Measurements from ENCODE around the gene EIF2B2. TPM values are rescaled to one million over a fixed set of nuclear protein-coding genes. Genes with fewer than 3 reads are reported as not detected.
A peak's percentile ranks its signal among the peaks of the same experiment; 100 is the strongest.

Gene EIF2B2
- total RNA-seq, 2 experiments from 2014 or later, result 61.9 to 62.6 TPM

- no peaks in the 10 kb centered on the region for H3K27me3 Mint-ChIP-seq
- H3K4me3 Mint-ChIP-seq, result no peak overlapping the region
- H3K4me1 Mint-ChIP-seq (ENCODE audit: low read depth), result peaks cover 45% of the 10 kb centered on the region
- intact Hi-C loops (cut with micrococcal nuclease), result loop anchor here (10.0 kb wide), 1 partner anchor 124 kb away; the partner anchor contains the start of gene DLST
- POLR2A ChIA-PET, result no interaction called here
- no peak for DNase-seq
- H3K36me3 Mint-ChIP-seq, result peaks cover 60% of the 10 kb centered on the region
- peak overlapping the region; percentile 18 for H3K27ac Mint-ChIP-seq
- CTCF ChIA-PET, result no interaction called here
- no peaks in the 10 kb centered on the region for H3K9me3 Mint-ChIP-seq
Measured at GRCh38 chr14:75009176-75009575, 6.5 kb downstream of the EIF2B2 start.

DNA sequence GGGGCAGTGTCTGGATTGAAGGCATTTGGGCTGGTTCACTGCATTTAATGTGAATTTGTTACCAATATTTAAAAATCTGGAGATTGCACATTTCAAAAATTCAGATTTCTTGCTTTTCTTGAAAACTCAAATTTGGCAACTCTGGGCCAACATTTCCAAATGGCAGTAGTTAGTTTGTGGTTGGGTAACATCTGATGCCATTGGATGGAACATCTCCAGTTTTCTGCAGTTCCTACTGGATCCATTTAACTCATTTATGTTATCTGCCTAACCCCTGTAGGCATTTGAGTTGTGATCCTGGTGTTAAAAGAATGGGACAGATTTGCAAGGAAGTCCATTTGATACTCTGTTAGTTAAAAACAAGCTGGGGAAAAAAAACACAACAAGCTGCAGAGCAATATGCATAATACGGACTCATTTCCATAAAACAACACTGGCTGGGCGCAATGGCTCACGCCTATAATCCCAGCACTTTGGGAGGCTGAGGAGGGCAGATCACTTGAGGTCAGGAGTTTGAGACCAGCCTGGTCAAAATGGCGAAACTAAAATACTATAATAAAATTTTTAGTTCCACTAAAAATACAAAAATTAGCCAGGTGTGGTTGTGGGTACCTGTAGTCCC lies 7.9 kb downstream of the EIF2B2 start:
- POLR2A ChIA-PET, result no interaction called here
- Mint-ChIP-seq H3K4me1 (ENCODE audit: low read depth) (peaks cover 33% of the 10 kb centered on the region), H3K27me3 (no peaks in the 10 kb centered on the region), H3K4me3 (no peak overlapping the region), H3K27ac (peak overlapping the region; percentile 34), H3K36me3 (peaks cover 53% of the 10 kb centered on the region), H3K9me3 (no peaks in the 10 kb centered on the region)
- CTCF ChIA-PET, result no interaction called here
- DNase-seq, result no peak
- intact Hi-C loops (cut with micrococcal nuclease), result loop anchor here (1.0 kb wide), 1 partner anchor 8 kb away; the partner anchor contains the start of gene EIF2B2

- peaks cover 31% of the 10 kb centered on the region for H3K4me1 Mint-ChIP-seq (ENCODE audit: low read depth)
- intact Hi-C loops (cut with micrococcal nuclease), result loop anchor here (1.0 kb wide), 1 partner anchor 9 kb away; the partner anchor contains the start of gene EIF2B2
- ChIA-PET CTCF (interaction anchor here (0.6 to 0.9 kb wide), 3 partner anchors 9 to 67 kb away, joined by 3 read pairs; partner anchors contain the start of gene EIF2B2), POLR2A (no interaction called here)
- H3K27ac Mint-ChIP-seq, result peak overlapping the region; percentile 69
- peak; percentile 21 for DNase-seq
- H3K9me3 Mint-ChIP-seq, result no peaks in the 10 kb centered on the region
- no peak overlapping the region for H3K4me3 Mint-ChIP-seq
- H3K27me3 Mint-ChIP-seq, result no peaks in the 10 kb centered on the region
- H3K36me3 Mint-ChIP-seq, result peaks cover 48% of the 10 kb centered on the region
Measured at GRCh38 chr14:75011356-75011994, 8.8 kb downstream of the EIF2B2 start.

- CTCF ChIA-PET, result interaction anchor here (1.3 kb wide), 1 partner anchor 10 kb away, joined by 3 read pairs; no protein-coding TSS in a partner anchor
- H3K9me3 Mint-ChIP-seq, result no peaks in the 10 kb centered on the region
- intact Hi-C loops (cut with micrococcal nuclease), result no loop called here
Measured at GRCh38 chr14:75013290-75013689, 10.6 kb downstream of the EIF2B2 start.

GRCh38 chr14:75015496-75015895 lies 12.8 kb downstream of the EIF2B2 start:
- intact Hi-C loops (cut with micrococcal nuclease), result no loop called here
- Mint-ChIP-seq H3K9me3 (no peaks in the 10 kb centered on the region), H3K27me3 (no peaks in the 10 kb centered on the region), H3K4me3 (no peak overlapping the region), H3K36me3 (peaks cover 32% of the 10 kb centered on the region), H3K27ac (no peak overlapping the region), H3K4me1 (ENCODE audit: low read depth) (peaks cover 20% of the 10 kb centered on the region)
- no peak for DNase-seq
- CTCF ChIA-PET, result no interaction called here
- POLR2A ChIA-PET, result no interaction called here

More at GRCh38 chr14:75013290-75013689, 10.6 kb downstream of the EIF2B2 start:
- no peak overlapping the region for H3K27ac Mint-ChIP-seq
- POLR2A ChIA-PET, result interaction anchor here (0.6 kb wide), 2 partner anchors 34 to 111 kb away, joined by 4 to 5 read pairs; no protein-coding TSS in a partner anchor
- H3K4me3 Mint-ChIP-seq, result no peak overlapping the region
- no peaks in the 10 kb centered on the region for H3K27me3 Mint-ChIP-seq
- H3K36me3 Mint-ChIP-seq, result peaks cover 41% of the 10 kb centered on the region
- H3K4me1 Mint-ChIP-seq (ENCODE audit: low read depth), result peaks cover 26% of the 10 kb centered on the region
- DNase-seq, result no peak

DNA sequence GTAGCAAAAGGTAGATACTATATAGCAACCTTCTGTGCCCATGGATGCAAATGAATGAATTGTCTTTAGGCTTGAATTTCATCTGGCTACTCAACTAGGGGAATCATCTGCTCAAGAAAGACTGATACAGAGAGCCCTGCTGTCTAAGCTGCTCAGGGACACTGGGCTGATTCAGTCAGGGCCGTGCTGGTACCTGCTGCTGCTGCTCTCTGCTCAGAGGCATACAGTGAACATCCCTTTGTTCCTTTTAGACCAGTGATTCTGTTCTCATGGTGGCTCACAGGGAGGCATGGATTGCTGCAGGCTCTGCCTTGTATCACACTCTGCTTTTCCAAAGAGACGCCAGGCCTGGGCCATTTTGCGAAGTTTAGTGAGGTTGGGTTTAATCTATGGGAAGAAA lies 14.1 kb downstream of the EIF2B2 start:
- ChIA-PET CTCF (interaction anchor here (0.7 kb wide), 1 partner anchor 156 kb away, joined by 3 read pairs; no protein-coding TSS in a partner anchor), POLR2A (no interaction called here)
- Mint-ChIP-seq H3K9me3 (no peaks in the 10 kb centered on the region), H3K27ac (no peak overlapping the region), H3K27me3 (no peaks in the 10 kb centered on the region), H3K4me1 (ENCODE audit: low read depth) (peaks cover 8% of the 10 kb centered on the region), H3K4me3 (no peak overlapping the region), H3K36me3 (peaks cover 33% of the 10 kb centered on the region)
- no peak for DNase-seq
- intact Hi-C loops (cut with micrococcal nuclease), result no loop called here

DNA sequence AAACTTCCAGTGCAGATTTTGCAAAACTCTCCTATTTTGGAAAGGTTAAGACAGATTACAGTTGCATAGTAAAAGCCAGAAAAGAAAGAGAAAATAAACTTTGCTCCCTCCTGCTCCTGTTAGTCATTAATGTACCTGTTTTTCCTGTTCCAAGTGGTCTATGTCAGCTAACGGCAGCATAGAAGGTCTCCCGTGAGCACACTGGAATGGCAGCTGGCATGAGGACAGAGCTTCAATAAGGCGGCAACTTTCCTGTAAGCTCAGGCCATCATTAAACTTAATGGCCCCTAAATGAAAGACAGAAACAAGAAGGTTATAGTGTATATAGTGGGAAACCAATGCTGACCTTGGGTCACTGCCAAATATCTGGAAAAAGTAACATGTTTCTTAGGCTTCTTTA lies 16.0 kb downstream of the EIF2B2 start:
- Mint-ChIP-seq H3K4me3 (no peak overlapping the region), H3K27me3 (no peaks in the 10 kb centered on the region), H3K27ac (no peak overlapping the region), H3K36me3 (peaks cover 34% of the 10 kb centered on the region), H3K4me1 (ENCODE audit: low read depth) (no peaks in the 10 kb centered on the region), H3K9me3 (no peaks in the 10 kb centered on the region)
- intact Hi-C loops (cut with micrococcal nuclease), result no loop called here
- CTCF ChIA-PET, result interaction anchor here (1.1 kb wide), 1 partner anchor 158 kb away, joined by 3 read pairs; no protein-coding TSS in a partner anchor
- POLR2A ChIA-PET, result no interaction called here
- no peak for DNase-seq

DNA sequence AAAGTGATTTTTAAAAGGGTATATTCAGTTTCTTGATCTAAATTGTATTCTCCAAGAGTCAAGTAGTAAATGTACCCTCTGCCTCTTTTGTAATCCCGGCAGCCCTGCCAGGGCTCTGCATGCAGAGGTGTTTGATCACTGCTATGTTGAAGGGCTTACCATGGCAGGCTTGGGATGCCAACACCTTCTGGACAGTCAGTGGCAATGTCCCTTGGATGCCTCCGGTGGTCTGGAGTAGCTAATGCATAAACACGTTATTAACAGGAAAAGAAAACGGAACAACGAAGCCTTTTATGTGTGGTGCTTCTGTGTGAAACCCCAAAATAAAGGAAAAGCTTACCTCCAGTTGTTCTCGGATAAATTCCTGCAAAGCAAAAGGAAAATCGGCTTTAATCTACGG lies 19.9 kb downstream of the EIF2B2 start:
- intact Hi-C loops (cut with micrococcal nuclease), result no loop called here
- Mint-ChIP-seq H3K27me3 (no peaks in the 10 kb centered on the region), H3K4me3 (no peak overlapping the region), H3K27ac (no peak overlapping the region), H3K9me3 (no peaks in the 10 kb centered on the region), H3K4me1 (ENCODE audit: low read depth) (no peaks in the 10 kb centered on the region), H3K36me3 (peaks cover 20% of the 10 kb centered on the region)
- POLR2A ChIA-PET, result no interaction called here
- no peak for DNase-seq
- CTCF ChIA-PET, result interaction anchor here (0.6 to 1.7 kb wide), 5 partner anchors 23 to 330 kb away, joined by 3 to 7 read pairs (median 4); no protein-coding TSS in a partner anchor

DNA sequence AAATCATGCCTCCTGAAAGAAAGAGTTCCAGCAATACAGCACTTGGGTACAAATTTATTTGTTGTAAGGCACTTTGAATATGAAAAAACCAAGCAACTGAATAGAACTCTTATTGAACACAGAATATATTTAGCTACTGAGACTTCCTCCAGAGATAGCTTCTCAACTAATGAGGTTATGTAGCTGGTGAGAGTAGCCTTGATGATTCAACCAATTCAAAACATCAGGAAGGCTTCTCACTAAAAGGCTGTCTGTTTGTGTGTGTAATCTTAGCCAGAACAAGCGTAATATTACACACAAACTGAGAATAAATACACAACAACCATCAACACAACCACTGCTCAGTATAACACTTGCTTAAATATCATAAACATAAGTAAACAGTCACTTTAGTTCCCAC lies 20.4 kb downstream of the EIF2B2 start:
- ChIA-PET CTCF (interaction anchor here (0.6 to 1.7 kb wide), 8 partner anchors 10 to 330 kb away, joined by 3 to 7 read pairs (median 4); no protein-coding TSS in a partner anchor), POLR2A (no interaction called here)
- no peaks in the 10 kb centered on the region for H3K9me3 Mint-ChIP-seq
- no peak for DNase-seq
- H3K4me3 Mint-ChIP-seq, result no peak overlapping the region
- intact Hi-C loops (cut with micrococcal nuclease), result no loop called here
- H3K27me3 Mint-ChIP-seq, result no peaks in the 10 kb centered on the region
- no peak overlapping the region for H3K27ac Mint-ChIP-seq
- H3K4me1 Mint-ChIP-seq (ENCODE audit: low read depth), result no peaks in the 10 kb centered on the region
- peaks cover 21% of the 10 kb centered on the region for H3K36me3 Mint-ChIP-seq

GRCh38 chr14:75025082-75025481 lies 22.4 kb downstream of the EIF2B2 start:
- H3K9me3 Mint-ChIP-seq, result no peaks in the 10 kb centered on the region
- H3K4me3 Mint-ChIP-seq, result no peak overlapping the region
- H3K27me3 Mint-ChIP-seq, result no peaks in the 10 kb centered on the region
- ChIA-PET POLR2A (no interaction called here), CTCF (interaction anchor here (1.3 kb wide), 1 partner anchor 14 kb away, joined by 3 read pairs; no protein-coding TSS in a partner anchor)
- intact Hi-C loops (cut with micrococcal nuclease), result no loop called here
- no peaks in the 10 kb centered on the region for H3K4me1 Mint-ChIP-seq (ENCODE audit: low read depth)
- H3K27ac Mint-ChIP-seq, result no peak overlapping the region
- no peak for DNase-seq
- peaks cover 23% of the 10 kb centered on the region for H3K36me3 Mint-ChIP-seq

- Mint-ChIP-seq H3K9me3 (no peaks in the 10 kb centered on the region), H3K4me3 (no peak overlapping the region), H3K27me3 (no peaks in the 10 kb centered on the region), H3K36me3 (peaks cover 29% of the 10 kb centered on the region), H3K27ac (no peak overlapping the region), H3K4me1 (ENCODE audit: low read depth) (no peaks in the 10 kb centered on the region)
- CTCF ChIA-PET, result interaction anchor here (1.3 kb wide), 1 partner anchor 14 kb away, joined by 3 read pairs; no protein-coding TSS in a partner anchor
- POLR2A ChIA-PET, result no interaction called here
- no peak for DNase-seq
- intact Hi-C loops (cut with micrococcal nuclease), result no loop called here
Measured at GRCh38 chr14:75025876-75026275, 23.2 kb downstream of the EIF2B2 start.

GRCh38 chr14:75030147-75030546 lies 27.4 kb downstream of the EIF2B2 start:
- intact Hi-C loops (cut with micrococcal nuclease), result no loop called here
- H3K4me3 Mint-ChIP-seq, result no peak overlapping the region
- DNase-seq, result no peak
- no peak overlapping the region for H3K27ac Mint-ChIP-seq
- H3K4me1 Mint-ChIP-seq (ENCODE audit: low read depth), result no peaks in the 10 kb centered on the region
- peaks cover 32% of the 10 kb centered on the region for H3K36me3 Mint-ChIP-seq
- no peaks in the 10 kb centered on the region for H3K27me3 Mint-ChIP-seq
- CTCF ChIA-PET, result interaction anchor here (1.2 kb wide), 1 partner anchor 85 kb away, joined by 7 read pairs; no protein-coding TSS in a partner anchor
- POLR2A ChIA-PET, result interaction anchor here (0.6 kb wide), 1 partner anchor 925 kb away, joined by 3 read pairs; no protein-coding TSS in a partner anchor
- no peaks in the 10 kb centered on the region for H3K9me3 Mint-ChIP-seq

Data from activated CD4-positive, alpha-beta memory T cell treated with anti-CD3 and anti-CD28 coated beads for 36 hours (primary cell).